Measurements from ENCODE around the gene LTB. TPM values are rescaled to one million over a fixed set of nuclear protein-coding genes. Genes with fewer than 3 reads are reported as not detected.

The LTB gene
- total and polyA plus RNA-seq, 12 donors: 0.26 to 10.0 (median 0.65) TPM; not detected in 1

- ATAC-seq: no peak
- Histone ChIP-seq H3K4me3 (no peak overlapping the region), H3K4me1 (no peaks in the 10 kb centered on the region), H3K27ac (no peak overlapping the region), H3K27me3 (no peaks in the 10 kb centered on the region), H3K36me3 (peaks cover 17 to 100% (median 90%) of the 10 kb centered on the region in 9 donors), H3K9me3 (no peaks in the 10 kb centered on the region)
- no peak for DNase-seq
- 87 to 88% methylated on average over 7 of the region's 7 CpGs for WGBS, 2 donors
- TF ChIP-seq CTCF (IDR thresholded peaks at IDR 0.05): no peak
- intact Hi-C loops (cut with DNase I): no loop called here
Measured at GRCh38 chr6:31629014-31629413, 46.8 kb upstream of the LTB start.

- Histone ChIP-seq H3K4me3 (no peak overlapping the region), H3K27me3 (no peaks in the 10 kb centered on the region), H3K4me1 (peaks cover 0 to 2% (median under 1%) of the 10 kb centered on the region in 9 donors), H3K27ac (no peak overlapping the region), H3K9me3 (no peaks in the 10 kb centered on the region), H3K36me3 (peaks cover 17 to 100% (median 90%) of the 10 kb centered on the region in 9 donors)
- intact Hi-C loops (cut with DNase I): no loop called here
- no peak for TF ChIP-seq CTCF (IDR thresholded peaks at IDR 0.05)
- WGBS, 2 donors: 96% methylated on average over 19 of the region's 19 CpGs
- ATAC-seq: no peak
- DNase-seq: no peak
Measured at GRCh38 chr6:31627690-31628287, 45.6 kb upstream of the LTB start.

- ATAC-seq (no peak), DNase-seq (no peak)
- intact Hi-C loops (cut with DNase I): no loop called here
- no peak overlapping the region for H3K27ac ChIP-seq
- peaks cover 17 to 98% (median 84%) of the 10 kb centered on the region in 9 donors for H3K36me3 ChIP-seq
- H3K4me3 ChIP-seq: no peak overlapping the region
- H3K27me3 ChIP-seq: no peaks in the 10 kb centered on the region
- WGBS, 2 donors: 83 to 85% methylated on average over 10 of the region's 10 CpGs
- H3K9me3 ChIP-seq: no peaks in the 10 kb centered on the region
- H3K4me1 ChIP-seq: peaks cover 0 to 10% (median 8%) of the 10 kb centered on the region in 9 donors
- no peak for TF ChIP-seq CTCF (IDR thresholded peaks at IDR 0.05)
Measured at GRCh38 chr6:31626952-31627351, 44.7 kb upstream of the LTB start.

- WGBS, 2 donors: 92 to 93% methylated on average over 10 of the region's 10 CpGs
Measured at GRCh38 chr6:31624070-31624469, 41.8 kb upstream of the LTB start.

More at GRCh38 chr6:31624070-31624469, 41.8 kb upstream of the LTB start:
- no peaks in the 10 kb centered on the region for H3K9me3 ChIP-seq
- no peak overlapping the region for H3K27ac ChIP-seq
- H3K4me3 ChIP-seq: no peak overlapping the region
- no peak for DNase-seq
- no peaks in the 10 kb centered on the region for H3K27me3 ChIP-seq
- TF ChIP-seq CTCF (IDR thresholded peaks at IDR 0.05): no peak
- no peak for ATAC-seq
- H3K36me3 ChIP-seq: peaks cover 4 to 69% (median 56%) of the 10 kb centered on the region in 9 donors
- H3K4me1 ChIP-seq: peaks cover 0 to 24% (median 21%) of the 10 kb centered on the region in 9 donors
- intact Hi-C loops (cut with DNase I): loop anchor here in 1 of 10 donors (5.0 kb wide), 1 partner anchor 273 kb away; the partner anchor contains the start of gene EHMT2

Data from heart right ventricle (tissue), 16 donors.